ENCODE data around the gene FGD1. TPM values are rescaled to one million over a fixed set of nuclear protein-coding genes. Genes with fewer than 3 reads are reported as not detected.
A peak's percentile ranks its signal among the peaks of the same experiment; 100 is the strongest.

The FGD1 gene
- total RNA-seq, 1 experiment from 2014 or later: 19.2 TPM

GRCh38 chrX:54530357-54530900 is 34.4 kb upstream of the FGD1 start:
- Mint-ChIP-seq H3K27me3 (ENCODE audit: low read depth) (peaks cover 2% of the 10 kb centered on the region), H3K4me3 (peak overlapping the region; percentile 91 to 93), H3K4me1 (peaks cover 10 to 31% of the 10 kb centered on the region in 2 experiments), H3K9me3 (peaks cover 71 to 74% of the 10 kb centered on the region in 2 experiments), H3K36me3 (ENCODE audit: insufficient read depth in 1 of 3, low read depth in 3 of 3) (peaks cover 33 to 47% (median 35%) of the 10 kb centered on the region in 3 experiments), H3K27ac (peak overlapping the region; percentile 95 to 97 (median 96))
- Histone ChIP-seq H2BK12ac (ENCODE audit: insufficient read length, low read depth, low read length) (no peak overlapping the region), H2AK5ac (ENCODE audit: insufficient read length, low read length) (no peak overlapping the region), H4K91ac (ENCODE audit: insufficient read length, low read depth, low read length) (no peak overlapping the region), H3K27ac (ENCODE audit: insufficient read length, low read depth, low read length) (no peak overlapping the region), H2BK20ac (ENCODE audit: low read depth, low read length, poor library complexity, severe bottlenecking) (no peak overlapping the region), H3K79me2 (ENCODE audit: insufficient read depth, low read length) (peaks cover 10% of the 10 kb centered on the region; the same call in 1 of the 2 replicates), H4K5ac (ENCODE audit: insufficient read length, low read depth, low read length) (no peak overlapping the region), H4K20me1 (ENCODE audit: control insufficient read depth, insufficient read depth, insufficient read length) (no peaks in the 10 kb centered on the region), H2BK15ac (ENCODE audit: low read depth, low read length) (no peak overlapping the region), H2AFZ (ENCODE audit: low read length) (no peak overlapping the region), H4K8ac (replicated peaks; ENCODE audit: insufficient read length, low read depth, low read length) (no peak overlapping the region), H3K9me3 (ENCODE audit: control insufficient read depth, low read depth, low read length) (peaks cover 24% of the 10 kb centered on the region), H3K23me2 (ENCODE audit: insufficient read length, low read depth, low read length, poor library complexity, severe bottlenecking) (no peaks in the 10 kb centered on the region), H3T11ph (ENCODE audit: low read length) (no peak overlapping the region), H3K14ac (ENCODE audit: insufficient read depth, low read length) (peak overlapping the region; percentile 0; the same call in 1 of the 2 replicates), H3K18ac (ENCODE audit: insufficient read length, low read depth, low read length) (no peak overlapping the region), H3K9ac (ENCODE audit: extremely low read depth, insufficient read length, low read length) (peak overlapping the region; percentile 68), H2BK120ac (ENCODE audit: low read depth, low read length, poor library complexity, severe bottlenecking) (no peak overlapping the region), H3K79me1 (ENCODE audit: insufficient read depth, low read depth, low read length, poor library complexity, severe bottlenecking) (no peaks in the 10 kb centered on the region), H3K27me3 (ENCODE audit: insufficient read depth, low read length) (no peaks in the 10 kb centered on the region), H3K4me1 (ENCODE audit: insufficient read depth, low read length) (no peaks in the 10 kb centered on the region), H2BK5ac (ENCODE audit: insufficient read length, low read length) (no peak overlapping the region), H3K56ac (ENCODE audit: insufficient read length, low read depth, low read length) (no peak overlapping the region), H3K4ac (ENCODE audit: low read depth, low read length) (no peak overlapping the region), H3K23ac (ENCODE audit: insufficient read length, low read depth, low read length) (no peak overlapping the region), H3K4me2 (ENCODE audit: insufficient read depth, insufficient read length, low read length) (peak overlapping the region; percentile 21)
- TF ChIP-seq CTCF (conservative IDR thresholded peaks at IDR 0.05): no peak
- no CpG with 5 or more reads among the region's 22 CpGs for WGBS (ENCODE audit: extremely low coverage, insufficient read length, low lambda C conversion rate)
- no peak for DNase-seq
